Rectal smooth muscle tissue (tissue), 1 donor: ENCODE data around the gene PDILT.
"Not testable (repeated sequence)": the region's sequence is repeated elsewhere in the genome, so short reads cannot be mapped to it uniquely, and the experiment has no call there.

Experiments
- H3K27ac ChIP-seq: one replicate; pipeline ENCODE4 v1.7.0; 2013; ENCODE audit warnings: low read depth, low read length, inconsistent platforms
- H3K27me3 ChIP-seq: one replicate; pipeline ENCODE4 v1.7.0; 2013; ENCODE audit warnings: low read length; ENCODE audit not compliant: control insufficient read depth, insufficient read depth
- H3K36me3 ChIP-seq: one replicate; pipeline ENCODE4 v1.7.0; 2013; ENCODE audit warnings: low read length; ENCODE audit not compliant: control insufficient read depth, insufficient read depth
- H3K4me1 ChIP-seq: one replicate; pipeline ENCODE4 v1.7.0; 2013; ENCODE audit warnings: low read length; ENCODE audit not compliant: control insufficient read depth, insufficient read depth
- H3K4me3 ChIP-seq: one replicate; pipeline ENCODE4 v1.7.0; 2013; ENCODE audit warnings: low read length
- H3K9ac ChIP-seq: one replicate; pipeline ENCODE4 v1.7.0; 2013; ENCODE audit warnings: low read length

PDILT gene

GRCh38 chr16:20424129-20424866 is 19.8 kb upstream of the PDILT start:
- Histone ChIP-seq H3K4me3 (no peak overlapping the region), H3K4me1 (no peaks in the 10 kb centered on the region), H3K9ac (no peak overlapping the region), H3K27me3 (no peaks in the 10 kb centered on the region), H3K27ac (no peak overlapping the region), H3K36me3 (no peaks in the 10 kb centered on the region)

GRCh38 chr16:20423772-20424128 is 19.2 kb upstream of the PDILT start:
- H3K9ac ChIP-seq, H3K4me1 ChIP-seq, H3K4me3 ChIP-seq, H3K36me3 ChIP-seq, H3K27me3 ChIP-seq, H3K27ac ChIP-seq: not testable (repeated sequence)

DNA sequence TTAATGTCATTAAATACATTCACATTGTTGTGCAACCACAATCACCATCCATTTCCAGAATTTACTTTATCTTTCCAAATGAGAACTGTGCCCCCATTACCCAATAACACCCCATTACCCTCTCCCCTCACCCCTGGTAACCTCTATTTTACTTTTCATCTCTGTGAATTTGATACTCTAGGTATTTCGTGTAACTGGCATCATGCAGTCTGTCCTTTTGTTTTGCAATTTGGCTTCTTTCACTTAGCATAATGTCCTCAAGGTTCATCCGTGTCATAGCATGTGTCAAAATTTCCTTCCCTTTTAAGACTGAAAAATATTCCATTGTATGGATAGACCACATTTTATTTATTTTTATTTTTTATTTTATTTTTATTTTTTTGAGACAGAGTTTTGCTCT is 17.2 kb upstream of the PDILT start:
- H3K27ac ChIP-seq, H3K4me3 ChIP-seq, H3K27me3 ChIP-seq, H3K4me1 ChIP-seq, H3K36me3 ChIP-seq, H3K9ac ChIP-seq: not testable (repeated sequence)

DNA sequence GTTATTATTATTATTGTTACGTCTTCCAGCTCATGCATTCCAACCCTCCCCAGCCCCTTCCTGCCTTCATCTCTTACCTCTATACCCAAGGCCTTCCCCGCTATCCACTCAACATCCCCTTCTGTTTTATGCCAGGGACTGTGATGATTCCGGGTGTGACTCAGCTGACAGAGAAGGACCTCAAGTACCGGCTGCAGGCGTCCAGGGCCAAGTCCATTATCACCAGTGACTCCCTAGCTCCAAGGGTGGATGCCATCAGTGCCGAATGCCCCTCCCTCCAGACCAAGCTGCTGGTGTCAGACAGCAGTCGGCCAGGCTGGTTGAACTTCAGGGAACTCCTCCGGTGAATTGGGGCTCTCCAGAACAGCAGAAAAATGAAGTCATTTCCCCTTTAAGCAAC is 14.6 kb upstream of the PDILT start:
- not testable (repeated sequence) for H3K4me3 ChIP-seq, H3K36me3 ChIP-seq, H3K27ac ChIP-seq, H3K9ac ChIP-seq, H3K27me3 ChIP-seq, H3K4me1 ChIP-seq

DNA sequence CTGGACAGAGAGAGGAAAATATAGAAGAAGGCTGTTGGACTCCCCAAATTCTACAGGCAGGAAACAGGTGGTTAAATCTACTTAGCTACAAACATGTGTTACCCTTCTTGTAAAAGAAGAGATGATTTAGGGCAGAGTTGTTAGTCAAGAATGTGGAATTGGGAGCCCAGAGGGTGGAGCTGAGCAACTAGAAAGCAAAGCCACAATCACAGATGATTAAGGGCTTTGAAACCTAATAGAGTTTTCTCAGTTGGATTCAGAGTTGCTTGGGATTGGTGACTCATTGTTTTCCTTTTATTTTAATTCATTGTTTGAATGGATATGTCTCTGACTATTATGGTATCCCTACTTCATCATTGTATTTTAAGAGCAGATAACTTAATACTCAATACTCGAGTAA is 11.0 kb upstream of the PDILT start:
- Histone ChIP-seq H3K36me3 (no peaks in the 10 kb centered on the region), H3K27ac (no peak overlapping the region), H3K9ac (no peak overlapping the region), H3K27me3 (no peaks in the 10 kb centered on the region), H3K4me3 (no peak overlapping the region), H3K4me1 (no peaks in the 10 kb centered on the region)

DNA sequence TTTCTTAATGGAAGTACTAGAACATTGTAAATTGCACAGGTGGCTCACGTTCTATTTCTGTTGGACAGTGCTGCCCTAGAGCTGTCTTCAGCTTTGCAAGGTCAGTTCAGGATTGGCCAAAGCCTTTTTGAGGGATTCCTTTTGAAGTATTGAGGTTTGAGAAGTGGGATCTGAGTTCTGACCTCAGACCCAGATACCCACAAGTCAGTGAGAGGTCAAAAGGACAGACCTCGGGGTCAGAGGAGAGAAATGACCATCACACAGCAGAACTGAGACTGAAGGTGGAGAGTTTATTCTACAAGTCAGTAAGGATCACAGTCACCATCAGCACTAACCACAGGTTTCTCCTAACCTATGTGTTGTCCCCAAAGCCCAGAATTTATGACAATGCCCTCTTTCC is 6.5 kb upstream of the PDILT start:
- Histone ChIP-seq H3K4me3 (no peak overlapping the region), H3K36me3 (no peaks in the 10 kb centered on the region), H3K9ac (no peak overlapping the region), H3K27me3 (no peaks in the 10 kb centered on the region), H3K4me1 (no peaks in the 10 kb centered on the region), H3K27ac (no peak overlapping the region)

DNA sequence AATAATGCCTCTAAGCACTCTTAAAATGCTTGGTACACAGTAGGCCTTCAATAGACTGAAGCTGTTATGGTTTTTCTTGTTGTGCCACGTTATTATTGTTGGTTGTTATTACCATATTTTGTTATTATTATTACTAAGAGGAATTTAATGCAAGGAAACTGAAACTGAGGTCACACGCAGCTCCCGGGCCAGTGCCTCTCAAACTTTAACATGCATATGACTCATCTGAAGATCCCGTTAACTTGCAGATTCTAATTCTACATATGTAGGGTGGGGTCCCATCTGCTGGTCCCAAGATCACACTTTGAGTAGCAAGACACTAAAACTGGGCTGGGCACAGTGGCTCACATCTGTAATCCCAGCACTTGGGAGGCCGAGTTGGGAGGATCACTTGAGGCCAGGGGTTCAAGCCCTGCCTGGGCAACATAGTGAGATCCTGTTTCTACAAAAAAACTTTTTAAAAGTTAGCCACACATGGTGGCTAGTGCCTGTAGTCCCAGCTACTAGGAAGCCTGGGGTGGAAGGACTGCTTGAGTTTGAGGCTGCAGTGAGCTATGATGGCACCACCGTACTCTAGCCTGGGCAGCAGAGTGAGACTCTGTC is 5.7 kb upstream of the PDILT start:
- no peaks in the 10 kb centered on the region for H3K4me1 ChIP-seq
- no peak overlapping the region for H3K27ac ChIP-seq
- no peak overlapping the region for H3K4me3 ChIP-seq
- H3K36me3 ChIP-seq: no peaks in the 10 kb centered on the region
- H3K27me3 ChIP-seq: no peaks in the 10 kb centered on the region
- H3K9ac ChIP-seq: no peak overlapping the region

DNA sequence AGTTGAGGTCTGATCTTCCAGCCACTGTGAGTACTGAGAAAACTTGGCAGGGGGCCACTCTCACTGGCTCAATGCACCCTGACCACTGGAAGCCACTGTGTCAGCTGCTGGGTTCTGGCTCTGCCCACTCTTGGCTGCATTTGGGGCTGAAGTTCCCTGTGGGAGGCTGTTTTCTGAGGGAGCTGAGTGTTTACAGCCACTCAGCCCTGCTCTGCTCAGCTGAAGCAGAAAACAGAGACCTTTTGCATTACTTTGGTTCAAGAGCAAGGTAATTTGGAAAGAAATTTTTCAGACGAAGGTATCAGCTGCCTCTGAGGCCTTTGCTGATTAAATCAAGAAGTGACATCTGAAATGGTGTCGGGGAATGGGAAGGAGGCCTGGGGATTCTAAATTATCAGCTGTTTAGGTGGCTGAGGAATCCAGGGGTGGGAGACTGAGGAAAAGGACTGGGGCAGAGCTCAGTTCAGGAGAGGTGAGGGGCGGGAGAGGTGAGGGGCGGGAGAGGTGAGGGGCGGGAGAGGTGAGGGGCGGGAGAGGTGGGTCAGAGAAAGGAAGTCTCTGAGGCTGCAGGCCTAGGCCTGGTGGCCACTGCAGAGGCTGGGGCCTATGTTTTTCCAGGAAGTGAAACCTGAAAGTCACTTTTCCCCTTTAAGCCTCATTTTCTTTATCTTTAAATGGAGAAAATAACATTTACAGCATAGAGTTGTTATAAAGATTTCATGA is 5.0 kb upstream of the PDILT start, which contains the start of gene ACSM5:
Gene ACSM5 (plus strand): TSS at position 137 of the 723 bp plus-strand sequence. CDS start 1,951 bp downstream, outside the sequence.
- H3K36me3 ChIP-seq: no peaks in the 10 kb centered on the region
- H3K27me3 ChIP-seq: no peaks in the 10 kb centered on the region
- no peak within 1 kb of the TSS for H3K9ac ChIP-seq
- no peak within 1 kb of the TSS for H3K4me3 ChIP-seq
- no peak within 1 kb of the TSS for H3K27ac ChIP-seq
- H3K4me1 ChIP-seq: no peaks in the 10 kb centered on the region

DNA sequence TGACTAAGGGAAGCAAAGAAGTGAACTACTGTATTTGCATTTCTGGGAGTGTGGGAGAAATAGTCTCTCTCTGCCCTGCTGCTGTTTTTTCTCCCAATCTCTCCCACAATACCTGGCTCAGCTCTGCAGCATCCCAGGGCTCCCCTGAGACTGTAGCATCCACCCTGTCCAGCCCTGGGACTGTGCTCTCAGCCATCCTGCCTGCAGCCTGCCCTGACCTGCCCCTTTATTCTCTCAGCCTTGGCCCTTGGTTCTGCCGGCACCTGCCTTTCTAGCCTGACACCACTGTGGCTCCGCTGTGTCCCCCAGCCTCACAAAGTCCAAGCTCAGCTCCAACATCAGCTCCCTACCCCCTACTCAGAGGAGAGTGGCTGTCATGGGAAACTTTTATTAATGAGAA is 1.9 kb downstream of the PDILT start:
- Histone ChIP-seq H3K27ac (no peak overlapping the region), H3K4me1 (no peaks in the 10 kb centered on the region), H3K36me3 (no peaks in the 10 kb centered on the region), H3K9ac (no peak overlapping the region), H3K27me3 (no peaks in the 10 kb centered on the region), H3K4me3 (no peak overlapping the region)

DNA sequence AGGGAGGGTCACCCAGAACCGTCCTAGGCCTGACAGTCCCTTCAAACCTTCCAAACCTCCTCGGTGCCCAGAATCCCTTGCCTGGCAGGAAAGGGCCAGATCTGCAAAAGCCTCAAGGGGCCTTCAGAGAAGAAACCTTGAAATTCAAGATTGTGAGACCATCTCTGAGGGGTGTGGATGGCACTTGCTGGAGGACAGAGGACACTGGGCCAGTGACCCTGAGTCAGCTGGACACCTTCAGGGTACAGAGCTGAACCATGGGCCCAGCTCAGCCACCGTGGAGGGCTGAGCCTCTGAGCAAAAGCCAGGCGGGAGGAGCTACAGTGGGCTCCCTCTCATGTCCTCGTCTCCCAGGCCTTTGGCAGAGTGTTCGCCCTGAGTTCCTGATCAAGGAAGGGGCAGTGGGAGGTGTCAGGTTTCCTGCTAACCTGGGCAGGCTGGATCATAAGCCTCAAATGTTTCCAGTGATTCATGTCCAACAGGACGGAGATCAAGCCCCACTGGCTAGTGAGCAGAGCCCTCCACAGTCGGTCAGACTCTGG is 3.0 kb downstream of the PDILT start:
- Histone ChIP-seq H3K4me3 (no peak overlapping the region), H3K27me3 (no peaks in the 10 kb centered on the region), H3K27ac (no peak overlapping the region), H3K36me3 (no peaks in the 10 kb centered on the region), H3K4me1 (no peaks in the 10 kb centered on the region), H3K9ac (no peak overlapping the region)

GRCh38 chr16:20401066-20401465 is 3.5 kb downstream of the PDILT start:
- Histone ChIP-seq H3K27ac (no peak overlapping the region), H3K4me3 (no peak overlapping the region), H3K4me1 (no peaks in the 10 kb centered on the region), H3K36me3 (no peaks in the 10 kb centered on the region), H3K9ac (no peak overlapping the region), H3K27me3 (no peaks in the 10 kb centered on the region)

GRCh38 chr16:20399185-20399584 is 5.4 kb downstream of the PDILT start:
- no peaks in the 10 kb centered on the region for H3K27me3 ChIP-seq
- no peak overlapping the region for H3K4me3 ChIP-seq

More at GRCh38 chr16:20399185-20399584, 5.4 kb downstream of the PDILT start:
- Histone ChIP-seq H3K27ac (no peak overlapping the region), H3K9ac (no peak overlapping the region), H3K36me3 (no peaks in the 10 kb centered on the region), H3K4me1 (no peaks in the 10 kb centered on the region)
